Thyroid gland (tissue), 4 donors: ENCODE data around the gene ST3GAL2.

Experiments
- POLR2A ChIP-seq, 2 donors: fragments of 450-650 bp; IDR thresholded peaks; one replicate each; pipeline ENCODE4 v1.6.1; 2017; ENCODE audit warnings: antibody characterized with exemption in 2 of 2, mild to moderate bottlenecking in 2 of 2, moderate library complexity in 1 of 2
- TF ChIP-seq, protein P1 (sequence below), 6 experiments: fragments of 200-600 bp in 3 of 6; fragments of 450-650 bp in 3 of 6; sonication (generic) in 3 of 6; IDR thresholded peaks; one replicate each; pipeline ENCODE4 v1.5.1; 2016 to 2019; ENCODE audit warnings: antibody characterized with exemption in 6 of 6, mild to moderate bottlenecking in 2 of 6, inconsistent platforms in 1 of 6, moderate library complexity in 1 of 6

DNA sequence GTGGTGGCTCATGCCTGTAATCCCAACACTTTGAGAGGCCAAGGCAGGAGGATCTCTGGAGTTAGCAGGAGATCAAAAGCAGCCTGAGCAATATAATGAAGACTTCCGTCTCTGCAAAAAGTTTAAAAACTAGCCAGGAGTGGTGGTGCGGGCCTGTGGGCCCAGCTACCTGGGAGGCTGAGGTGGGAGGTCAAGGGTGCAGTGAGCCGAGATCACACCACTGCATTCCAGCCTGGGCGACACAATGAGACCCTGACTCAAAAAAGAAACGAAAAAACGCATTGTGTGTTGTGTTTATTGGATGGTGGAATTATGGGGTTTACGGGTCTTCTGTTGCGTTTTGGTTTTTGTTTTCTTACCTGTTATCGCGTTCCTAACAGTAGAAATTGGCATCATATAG lies 93.1 kb downstream of the ST3GAL2 start:
- TF ChIP-seq, protein P1, sequence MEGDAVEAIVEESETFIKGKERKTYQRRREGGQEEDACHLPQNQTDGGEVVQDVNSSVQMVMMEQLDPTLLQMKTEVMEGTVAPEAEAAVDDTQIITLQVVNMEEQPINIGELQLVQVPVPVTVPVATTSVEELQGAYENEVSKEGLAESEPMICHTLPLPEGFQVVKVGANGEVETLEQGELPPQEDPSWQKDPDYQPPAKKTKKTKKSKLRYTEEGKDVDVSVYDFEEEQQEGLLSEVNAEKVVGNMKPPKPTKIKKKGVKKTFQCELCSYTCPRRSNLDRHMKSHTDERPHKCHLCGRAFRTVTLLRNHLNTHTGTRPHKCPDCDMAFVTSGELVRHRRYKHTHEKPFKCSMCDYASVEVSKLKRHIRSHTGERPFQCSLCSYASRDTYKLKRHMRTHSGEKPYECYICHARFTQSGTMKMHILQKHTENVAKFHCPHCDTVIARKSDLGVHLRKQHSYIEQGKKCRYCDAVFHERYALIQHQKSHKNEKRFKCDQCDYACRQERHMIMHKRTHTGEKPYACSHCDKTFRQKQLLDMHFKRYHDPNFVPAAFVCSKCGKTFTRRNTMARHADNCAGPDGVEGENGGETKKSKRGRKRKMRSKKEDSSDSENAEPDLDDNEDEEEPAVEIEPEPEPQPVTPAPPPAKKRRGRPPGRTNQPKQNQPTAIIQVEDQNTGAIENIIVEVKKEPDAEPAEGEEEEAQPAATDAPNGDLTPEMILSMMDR (IDR thresholded peaks at IDR 0.05) = no peak
- TF ChIP-seq POLR2A (IDR thresholded peaks at IDR 0.05) = no peak
